GM19240 (cell line): ENCODE measurements around the gene BABAM2.

ENCODE experiments used
- DNase-seq: peaks from one replicate; pipeline ENCODE4 v3.0.0; 2011; ENCODE audit warnings: low spot score; ENCODE audit not compliant: insufficient read length

The BABAM2 gene

DNA sequence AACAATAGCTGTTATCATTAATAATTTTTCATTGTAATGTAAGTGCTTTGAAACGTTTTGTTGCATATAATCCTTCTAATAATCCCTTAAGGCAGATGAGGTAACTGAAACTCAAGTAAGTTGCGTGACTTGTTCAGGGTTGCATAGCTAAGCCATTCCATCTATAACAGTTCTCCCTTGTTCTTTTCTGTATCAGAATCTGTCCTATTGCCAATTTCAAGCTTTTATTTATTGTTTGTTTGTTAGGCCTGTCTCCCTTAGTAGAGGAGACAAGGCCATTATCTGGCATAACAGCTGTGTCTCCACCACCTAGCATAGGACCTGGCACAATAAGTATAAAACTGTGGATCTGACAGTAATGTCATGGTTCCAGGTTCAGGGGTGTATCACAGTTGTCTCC is 19.4 kb downstream of the BABAM2 start:
- no peak for DNase-seq

GRCh38 chr2:27911458-27912210 is 21.1 kb downstream of the BABAM2 start:
- DNase-seq: no peak

GRCh38 chr2:27912512-27912911 is 22.0 kb downstream of the BABAM2 start:
- no peak for DNase-seq

- no peak for DNase-seq
Observed at GRCh38 chr2:27914041-27914804, 23.7 kb downstream of the BABAM2 start.

DNA sequence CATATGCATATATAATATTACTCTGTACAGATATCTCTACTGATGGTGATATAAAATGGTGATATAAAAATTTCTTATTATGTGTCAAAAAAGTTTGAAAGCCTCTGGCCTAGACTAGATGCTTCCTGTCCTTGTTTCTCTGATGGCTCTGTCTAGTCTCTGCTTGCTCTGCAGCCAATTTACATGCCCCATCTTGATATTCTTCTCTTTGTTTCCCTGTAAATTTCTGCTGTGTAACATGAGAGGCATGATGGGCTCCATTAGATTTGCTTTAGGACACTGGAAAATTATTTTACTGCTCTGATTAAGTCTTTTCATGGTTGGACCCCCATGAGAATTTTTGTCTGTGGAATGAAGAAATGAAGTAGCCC is 24.3 kb downstream of the BABAM2 start:
- DNase-seq: no peak

GRCh38 chr2:27915191-27915590 is 24.7 kb downstream of the BABAM2 start:
- no peak for DNase-seq

DNA sequence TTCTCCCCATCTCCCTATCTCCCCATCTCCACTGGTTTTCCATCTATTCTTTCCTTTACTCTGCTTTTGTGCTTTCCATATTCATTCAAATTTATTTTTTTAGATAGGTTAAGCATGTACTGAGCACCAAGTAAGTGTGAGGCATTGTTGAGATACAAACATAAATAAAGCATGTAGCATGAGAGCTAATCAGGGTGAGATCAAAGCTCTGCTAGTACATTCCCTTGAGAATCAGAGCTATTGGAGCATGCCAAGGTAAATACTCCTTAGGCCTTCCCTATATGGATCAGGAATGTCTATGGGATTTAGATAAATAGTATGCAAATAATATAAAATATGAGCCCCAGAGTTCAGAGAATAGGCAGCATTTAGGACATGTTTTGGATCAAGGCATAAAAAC is 25.3 kb downstream of the BABAM2 start:
- no peak for DNase-seq

DNA sequence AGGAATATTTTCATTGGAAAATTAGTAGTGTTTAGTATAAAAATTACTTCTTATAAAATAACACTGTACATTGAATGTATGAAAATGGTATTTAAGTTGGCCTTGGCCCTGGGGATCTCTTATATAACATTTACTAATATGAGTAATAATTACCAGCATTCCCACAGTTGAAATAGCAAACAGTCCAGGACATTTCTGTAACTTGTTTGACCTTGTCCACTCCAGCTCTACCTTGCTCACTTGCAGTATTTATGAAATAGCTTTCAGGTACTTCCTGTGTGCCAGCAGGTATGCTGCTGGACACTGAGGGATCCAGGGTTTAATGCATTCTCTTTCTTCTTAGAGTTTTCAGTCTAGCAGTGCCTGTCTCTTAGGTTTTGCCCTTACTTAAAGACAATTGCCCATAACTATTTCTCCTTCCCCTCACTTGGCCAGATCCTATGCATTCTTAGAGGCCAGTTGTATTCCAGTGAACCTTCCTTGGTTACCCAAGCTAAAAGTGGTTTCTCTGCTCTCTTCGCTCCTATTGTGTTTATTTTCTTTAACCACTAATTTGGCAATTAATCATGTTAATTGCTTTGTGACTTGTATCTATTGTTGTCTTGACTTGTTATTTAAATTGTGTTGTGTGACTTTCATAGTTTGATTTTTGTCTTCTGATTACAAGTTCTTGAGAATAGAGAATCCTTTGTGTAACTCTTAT is 25.9 kb downstream of the BABAM2 start:
- no peak for DNase-seq

GRCh38 chr2:27920148-27920885 is 29.8 kb downstream of the BABAM2 start:
- no peak for DNase-seq

DNA sequence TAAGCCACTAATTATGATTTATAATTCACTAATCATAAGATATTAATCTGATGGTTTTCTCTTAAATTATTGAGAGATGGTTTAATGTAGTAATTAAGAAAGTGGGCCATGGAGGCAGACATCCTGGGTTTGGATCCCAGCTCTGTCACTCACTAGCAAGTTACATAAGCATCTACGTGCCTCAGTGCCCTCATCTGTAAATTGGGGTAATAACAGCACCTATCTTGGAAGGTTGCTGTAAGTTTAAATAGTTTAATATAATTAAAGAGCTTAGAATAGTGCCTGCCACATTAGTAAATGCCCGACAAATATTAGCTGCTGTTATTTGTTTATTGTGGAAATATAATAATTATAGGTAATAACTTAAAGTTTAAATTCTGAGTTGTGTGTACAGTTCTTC is 30.9 kb downstream of the BABAM2 start:
- no peak for DNase-seq

GRCh38 chr2:27921880-27922547 is 31.5 kb downstream of the BABAM2 start:
- DNase-seq: no peak

GRCh38 chr2:27922842-27923241 is 32.3 kb downstream of the BABAM2 start:
- DNase-seq: no peak

DNA sequence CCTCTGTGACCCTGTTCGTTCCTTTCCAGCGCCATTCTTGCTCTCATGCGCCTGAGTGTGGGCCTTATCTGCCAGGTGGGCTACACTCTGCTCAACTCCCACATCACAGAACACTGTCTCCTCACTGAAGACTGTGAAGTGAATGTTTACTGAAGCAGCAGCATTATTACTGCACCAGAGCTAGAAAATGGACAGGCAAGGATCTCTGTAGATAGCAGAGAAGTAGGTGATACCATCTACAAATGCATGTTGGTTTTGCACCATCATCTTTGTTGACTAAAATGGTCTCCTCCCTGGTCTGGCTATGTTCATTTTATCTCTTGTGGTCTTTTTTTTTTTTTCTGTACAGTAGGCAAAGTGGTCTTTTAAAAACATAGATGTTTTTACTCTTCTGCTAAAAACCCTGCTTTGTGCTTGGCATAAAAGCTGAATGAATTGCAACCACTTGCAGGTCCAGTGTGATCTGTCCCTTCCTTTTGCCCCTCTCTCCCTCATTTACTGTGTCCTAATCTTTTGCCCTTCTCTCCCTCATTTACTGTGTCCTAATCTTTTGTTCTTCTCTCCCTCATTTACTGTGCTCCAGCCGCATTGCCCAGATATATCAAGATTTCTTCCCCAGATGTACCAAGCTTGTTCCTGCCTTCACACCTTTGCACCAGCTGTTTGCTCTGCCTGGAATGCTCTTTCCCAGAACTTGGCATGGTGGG is 35.4 kb downstream of the BABAM2 start:
- DNase-seq: no peak

DNA sequence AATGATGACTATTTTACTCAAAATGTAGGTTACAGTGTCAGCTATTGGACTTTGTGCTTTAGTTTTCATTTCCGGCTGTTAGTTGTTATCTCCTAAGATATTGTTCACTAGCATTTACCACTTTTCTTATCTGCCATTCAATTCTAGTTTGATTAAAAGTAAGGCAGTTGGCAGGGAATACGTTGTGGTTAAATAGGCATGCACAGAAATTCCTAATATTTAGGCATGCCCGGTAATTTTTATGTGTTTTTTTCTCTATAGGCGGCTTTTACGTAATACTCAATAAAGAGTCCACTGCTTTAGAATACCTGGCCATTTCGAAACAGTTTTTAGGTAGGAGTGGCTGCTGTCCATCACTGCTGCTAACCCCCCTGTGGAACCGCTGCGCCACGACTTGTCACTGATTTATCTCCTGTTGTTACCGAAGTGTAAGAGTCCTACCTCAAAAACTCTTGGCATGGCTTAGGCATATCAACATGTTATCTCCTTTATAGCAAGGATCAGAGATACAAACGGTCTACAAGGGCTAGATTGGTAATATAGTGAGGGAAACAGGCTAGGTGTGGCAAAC is 39.5 kb downstream of the BABAM2 start:
- DNase-seq: no peak

- DNase-seq: no peak
Observed at GRCh38 chr2:27931361-27931950, 40.9 kb downstream of the BABAM2 start.

GRCh38 chr2:27932396-27932795 is 41.9 kb downstream of the BABAM2 start:
- DNase-seq: no peak

DNA sequence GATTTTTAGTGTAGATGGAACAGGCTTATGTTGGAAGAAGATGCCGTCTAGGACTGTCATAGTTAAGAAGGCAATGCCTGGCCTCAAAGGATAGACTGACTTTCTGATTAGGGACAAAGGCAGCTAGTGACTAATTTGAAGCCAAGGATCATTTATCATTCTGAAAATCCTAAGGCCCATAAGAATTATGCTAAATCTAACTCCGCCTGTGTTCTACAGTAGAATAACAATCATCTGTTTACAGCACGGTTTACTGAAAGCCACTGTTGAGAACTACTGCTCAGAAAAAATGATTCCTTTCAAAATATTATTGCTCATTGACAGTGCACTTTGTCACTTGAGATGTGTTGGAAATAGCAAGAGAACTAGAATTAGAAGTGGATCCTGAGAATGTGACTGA is 44.5 kb downstream of the BABAM2 start:
- DNase-seq: no peak

DNA sequence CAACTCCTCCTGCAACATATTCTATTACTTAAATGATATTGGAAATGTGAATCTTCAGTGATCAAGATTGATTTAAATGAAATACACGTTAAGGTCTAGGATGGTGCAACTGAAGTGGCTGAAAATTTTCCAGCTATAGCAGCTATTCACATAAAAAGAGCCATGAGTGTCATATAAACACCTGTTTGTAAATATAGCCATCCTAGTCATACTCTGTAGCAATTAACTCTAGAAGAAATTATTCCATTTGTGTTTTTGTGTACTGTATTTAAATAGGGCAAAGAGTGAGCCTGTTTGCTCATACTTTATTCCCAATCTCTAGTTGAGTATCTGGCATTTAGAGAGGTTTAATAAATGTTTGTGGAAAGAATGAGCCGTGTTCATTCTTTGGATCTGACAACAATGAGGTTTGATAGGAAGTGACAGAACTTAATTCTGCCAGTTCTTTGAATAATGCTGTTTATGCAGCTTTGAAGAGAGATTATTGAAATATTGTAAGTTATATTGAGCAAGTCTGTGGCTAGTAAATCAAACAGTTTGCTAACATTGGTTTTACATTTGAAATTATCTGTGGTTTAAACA is 49.7 kb downstream of the BABAM2 start:
- DNase-seq: no peak

- no peak for DNase-seq
Observed at GRCh38 chr2:27940982-27941381, 50.5 kb downstream of the BABAM2 start.
